ENCODE results near the gene FHIP1A. TPM values are rescaled to one million over a fixed set of nuclear protein-coding genes. Genes with fewer than 3 reads are reported as not detected.
A peak's percentile ranks its signal among the peaks of the same experiment; 100 is the strongest.

Gene FHIP1A
- total and polyA plus RNA-seq, 9 of the 15 experiments (the other 6 are each of a cell fraction or from before 2014, with no cell fraction given): 0.01 to 0.95 (median 0.04) TPM; not detected in 4

GRCh38 chr4:151432654-151433053 is 23.7 kb downstream of the FHIP1A start (continued):
- no peak for TF ChIP-seq RFX1 (IDR thresholded peaks at IDR 0.05)
- TF ChIP-seq RBM25 (IDR thresholded peaks at IDR 0.05; ENCODE audit: low read depth, low read length, severe bottlenecking): no peak
- no peak for TF ChIP-seq ZNF3 (CRISPR knock-in tag; IDR thresholded peaks at IDR 0.05)
- no peak for TF ChIP-seq ZBTB49 (CRISPR knock-in tag; IDR thresholded peaks at IDR 0.05; ENCODE audit: borderline replicate concordance)
- no peak for TF ChIP-seq NR2C1 (IDR thresholded peaks at IDR 0.05)
- TF ChIP-seq NR2C1 (tag; IDR thresholded peaks at IDR 0.05): no peak
- TF ChIP-seq YBX1 (IDR thresholded peaks at IDR 0.05): no peak

GRCh38 chr4:151434183-151434860 is 25.3 kb downstream of the FHIP1A start:
- Histone ChIP-seq H3K79me2 (ENCODE audit: control insufficient read depth, insufficient read depth, low read length) (no peaks in the 10 kb centered on the region), H3K27me3 (ENCODE audit: control insufficient read depth in 2 of 2, insufficient read depth in 2 of 2, low read length in 2 of 2) (no peaks in the 10 kb centered on the region), H3K4me3 (no peak overlapping the region), H3K36me3 (ENCODE audit: control insufficient read depth, insufficient read depth, low read length) (no peaks in the 10 kb centered on the region), H3K9me3 (replicated peaks; ENCODE audit: control insufficient read depth, insufficient read depth, low read depth, low read length) (no peaks in the 10 kb centered on the region), H3K9ac (ENCODE audit: insufficient read depth in 1 of 2, low read depth in 2 of 2, low read length in 2 of 2) (no peak overlapping the region), H3K4me2 (ENCODE audit: insufficient read depth, low read length) (no peak overlapping the region), H4K20me1 (replicated peaks; ENCODE audit: control insufficient read depth, insufficient read depth, low read length) (no peaks in the 10 kb centered on the region), H3K9me1 (ENCODE audit: control insufficient read depth, insufficient read depth, low read length) (no peaks in the 10 kb centered on the region), H2AFZ (ENCODE audit: low read depth, low read length) (no peak overlapping the region), H3K4me1 (replicated peaks in 1 of 2; ENCODE audit: control insufficient read depth in 2 of 2, insufficient read depth in 2 of 2, low read length in 2 of 2) (no peaks in the 10 kb centered on the region), H3K27ac (ENCODE audit: extremely low read depth, low read depth, low read length) (no peak overlapping the region)
- intact Hi-C loops (cut with micrococcal nuclease) (no loop called here), in situ Hi-C loops (cut with MboI) (no loop called here)
- FAIRE-seq: no peak
- ChIA-PET POLR2A (no interaction called here), CTCF (ENCODE audit: low intra/inter-chr PET ratio) (interaction anchor here (0.6 kb wide), 1 partner anchor 1500 kb away, joined by 3 read pairs; no protein-coding TSS in a partner anchor)
- DNase-seq (ENCODE audit: extremely low read depth in 1 of 4, low spot score in 3 of 4): no peak
- BruUV-seq (replicated peaks): no TSS peak
- TF ChIP-seq ZNF41 (CRISPR knock-in tag; conservative IDR thresholded peaks at IDR 0.05) (no peak), HDAC3 (IDR thresholded peaks at IDR 0.05; ENCODE audit: borderline replicate concordance, partially characterized antibody) (no peak), C11orf30 (IDR thresholded peaks at IDR 0.05; ENCODE audit: low read depth) (peak; percentile 56), ZNF316 (IDR thresholded peaks at IDR 0.05) (peak; percentile 69), KDM1A (IDR thresholded peaks at IDR 0.05) (no peak)
- no peak for ATAC-seq
